Keratinocyte (primary cell): ENCODE data around the gene DCLK2.

Source experiments
- CTCF ChIP-seq, 3 experiments: IDR thresholded peaks in 1 of 3; conservative IDR thresholded peaks in 1 of 3; optimal IDR thresholded peaks in 1 of 3; 2 replicates in 2 of 3; 3 replicates in 1 of 3; pipeline versions ENCODE3 to v1.5.1; 2011; ENCODE audit warnings: low read length in 3 of 3, mild to moderate bottlenecking in 3 of 3, moderate library complexity in 2 of 3, control low read depth in 1 of 3, inconsistent platforms in 1 of 3; ENCODE audit not compliant: insufficient read depth in 2 of 3; ENCODE audit errors: extremely low read depth in 1 of 3
- EZH2 ChIP-seq: IDR thresholded peaks from one replicate; pipeline ENCODE4 v1.6.1; 2012; ENCODE audit warnings: inconsistent platforms, mild to moderate bottlenecking, low read length, moderate library complexity

DNA sequence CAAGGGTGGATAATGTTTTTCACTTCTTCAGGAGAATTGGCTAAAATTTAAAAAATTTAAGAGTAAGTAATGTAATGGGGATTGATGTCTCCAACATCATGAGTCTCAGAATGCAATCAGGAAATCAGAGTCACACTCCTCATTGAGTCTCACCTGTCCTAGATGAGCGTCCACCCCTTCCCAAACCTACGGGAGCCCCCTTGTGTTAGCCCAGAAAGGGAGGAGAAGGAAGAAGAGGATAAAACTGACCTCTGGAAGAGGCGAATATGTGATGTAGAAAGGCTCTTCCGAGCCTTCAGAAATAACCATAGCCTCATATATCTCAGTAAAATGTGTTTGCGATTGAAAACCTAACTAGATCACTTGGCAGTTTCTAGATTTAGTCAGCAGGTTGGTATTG lies 157.1 kb downstream of the DCLK2 start:
- TF ChIP-seq CTCF (optimal IDR thresholded peaks at IDR 0.05 in 1 of 3, IDR thresholded peaks at IDR 0.05 in 1 of 3, conservative IDR thresholded peaks at IDR 0.05 in 1 of 3; ENCODE audit: extremely low read depth in 1 of 3, insufficient read depth in 2 of 3, low read length in 3 of 3), result no peak
- no peak for TF ChIP-seq EZH2
